ENCODE measurements around the gene CMC1. TPM values are rescaled to one million over a fixed set of nuclear protein-coding genes. Genes with fewer than 3 reads are reported as not detected.

CMC1 gene
- total and polyA plus RNA-seq, 3 donors from 2014 or later, result 7.8 to 29.9 (median 11.7) TPM

DNA sequence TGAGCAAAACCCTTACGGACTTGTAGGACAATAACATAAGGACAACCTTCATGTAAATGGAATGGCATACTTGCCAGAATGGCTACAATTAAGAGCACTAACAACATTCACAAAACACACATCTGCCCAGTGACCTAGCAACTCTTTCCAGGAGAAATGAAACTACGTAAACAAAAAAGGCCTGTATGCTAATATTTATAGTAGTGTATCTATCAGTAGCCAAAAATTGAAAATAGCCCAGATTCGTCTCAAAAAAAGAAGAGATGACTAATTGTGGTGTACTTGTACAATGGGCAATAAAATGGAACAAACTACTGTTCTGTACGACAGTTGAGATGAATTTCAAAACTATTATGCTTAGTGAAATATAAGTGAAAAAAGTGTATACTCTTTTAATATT, 38.4 kb downstream of the CMC1 start:
- no peaks in the 10 kb centered on the region for H3K36me3 ChIP-seq (ENCODE audit: low read depth, missing control alignments)
- DNase-seq, result no peak
- H3K27me3 ChIP-seq, result no peaks in the 10 kb centered on the region
- TF ChIP-seq POLR2A (IDR thresholded peaks at IDR 0.05), result no peak
- TF ChIP-seq CTCF (IDR thresholded peaks at IDR 0.05), result no peak
- no peak overlapping the region for H3K4me3 ChIP-seq
- H3K9me3 ChIP-seq, result no peaks in the 10 kb centered on the region
- H3K27ac ChIP-seq, result no peak overlapping the region
- H3K4me1 ChIP-seq, result no peaks in the 10 kb centered on the region
- intact Hi-C loops (cut with DNase I; ENCODE audit: low total_unique reads), result no loop called here
- 61 to 65% methylated on average over 4 of the region's 4 CpGs for WGBS, 2 donors

GRCh38 chr3:28280781-28281180, 39.4 kb downstream of the CMC1 start:
- no peak overlapping the region for H3K4me3 ChIP-seq
- H3K9me3 ChIP-seq, result no peaks in the 10 kb centered on the region
- H3K36me3 ChIP-seq (ENCODE audit: low read depth, missing control alignments), result no peaks in the 10 kb centered on the region
- H3K4me1 ChIP-seq, result no peaks in the 10 kb centered on the region
- no peak overlapping the region for H3K27ac ChIP-seq
- intact Hi-C loops (cut with DNase I; ENCODE audit: low total_unique reads), result no loop called here
- TF ChIP-seq CTCF (IDR thresholded peaks at IDR 0.05), result no peak
- TF ChIP-seq POLR2A (IDR thresholded peaks at IDR 0.05), result no peak
- no peaks in the 10 kb centered on the region for H3K27me3 ChIP-seq
- DNase-seq, result no peak
- 92 to 96% methylated on average over 3 of the region's 3 CpGs for WGBS, 2 donors

- TF ChIP-seq POLR2A (IDR thresholded peaks at IDR 0.05) (no peak), CTCF (IDR thresholded peaks at IDR 0.05) (peak; percentile 35 to 56 (median 49))
- no peak for DNase-seq
- no peaks in the 10 kb centered on the region for H3K36me3 ChIP-seq (ENCODE audit: low read depth, missing control alignments)
- no peak overlapping the region for H3K4me3 ChIP-seq
- no peak overlapping the region for H3K27ac ChIP-seq
- intact Hi-C loops (cut with DNase I; ENCODE audit: low total_unique reads), result no loop called here
- H3K9me3 ChIP-seq, result no peaks in the 10 kb centered on the region
- H3K4me1 ChIP-seq, result peaks cover 4% of the 10 kb centered on the region
- H3K27me3 ChIP-seq, result no peaks in the 10 kb centered on the region
These were observed 45.2 kb downstream of the CMC1 start for GRCh38 chr3:28286595-28286994.

GRCh38 chr3:28287046-28287445, 45.6 kb downstream of the CMC1 start:
- Histone ChIP-seq H3K36me3 (ENCODE audit: low read depth, missing control alignments) (no peaks in the 10 kb centered on the region), H3K4me3 (no peak overlapping the region), H3K27me3 (no peaks in the 10 kb centered on the region), H3K4me1 (peaks cover 4% of the 10 kb centered on the region), H3K27ac (no peak overlapping the region), H3K9me3 (no peaks in the 10 kb centered on the region)
- intact Hi-C loops (cut with DNase I; ENCODE audit: low total_unique reads), result no loop called here
- no peak for DNase-seq
- 88 to 91% methylated on average over 2 of the region's 2 CpGs for WGBS, 2 donors
- TF ChIP-seq POLR2A (IDR thresholded peaks at IDR 0.05), result no peak
- no peak for TF ChIP-seq CTCF (IDR thresholded peaks at IDR 0.05)

DNA sequence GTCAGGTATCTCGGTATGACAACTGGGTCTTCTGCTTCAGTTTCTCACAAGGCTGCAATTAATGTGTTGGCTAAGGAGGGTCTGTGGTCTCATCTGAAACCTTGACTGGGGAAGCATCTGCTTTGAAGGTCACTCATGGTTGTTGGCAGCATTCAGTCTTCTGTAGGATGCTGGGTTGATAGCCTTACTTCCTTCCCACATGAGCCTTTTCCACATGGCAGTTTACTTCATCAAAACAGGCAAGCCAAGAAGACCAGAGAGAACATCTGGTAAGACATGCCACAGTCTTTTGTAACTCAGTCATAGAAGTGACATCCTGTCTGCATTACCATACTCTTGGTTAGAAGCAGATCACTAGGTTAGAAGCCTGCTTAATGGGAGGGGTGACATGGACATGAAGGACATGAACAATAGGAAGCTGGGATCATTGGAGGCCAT, 49.5 kb downstream of the CMC1 start:
- Histone ChIP-seq H3K4me1 (peaks cover 4% of the 10 kb centered on the region), H3K27ac (no peak overlapping the region), H3K4me3 (no peak overlapping the region), H3K27me3 (no peaks in the 10 kb centered on the region), H3K36me3 (ENCODE audit: low read depth, missing control alignments) (no peaks in the 10 kb centered on the region), H3K9me3 (no peaks in the 10 kb centered on the region)
- TF ChIP-seq POLR2A (IDR thresholded peaks at IDR 0.05) (no peak), CTCF (IDR thresholded peaks at IDR 0.05) (no peak)
- DNase-seq, result no peak
- 95 to 100% methylated on average over 1 of the region's 1 CpG for WGBS, 2 donors
- intact Hi-C loops (cut with DNase I; ENCODE audit: low total_unique reads), result no loop called here

Measured in testis (tissue), 3 donors.